SU-DHL-6 (cell line): ENCODE results near the gene NHS.

Experiments
- EZH2phosphoT487 ChIP-seq: fragments of 200-600 bp; sonication (generic), shearing (Covaris generic); conservative IDR thresholded peaks from 2 replicates; pipeline ENCODE4 v1.6.1; 2018; ENCODE audit warnings: mild to moderate bottlenecking, antibody characterized with exemption, low read length, moderate library complexity, mixed read lengths
- TF ChIP-seq, protein P1 (sequence below): fragments of 200-600 bp; sonication (generic); IDR thresholded peaks from one replicate; pipeline ENCODE4 v1.5.1; 2017; ENCODE audit warnings: antibody characterized with exemption, mild to moderate bottlenecking, low read length, moderate library complexity; ENCODE audit not compliant: insufficient read depth, poor library complexity, severe bottlenecking

DNA sequence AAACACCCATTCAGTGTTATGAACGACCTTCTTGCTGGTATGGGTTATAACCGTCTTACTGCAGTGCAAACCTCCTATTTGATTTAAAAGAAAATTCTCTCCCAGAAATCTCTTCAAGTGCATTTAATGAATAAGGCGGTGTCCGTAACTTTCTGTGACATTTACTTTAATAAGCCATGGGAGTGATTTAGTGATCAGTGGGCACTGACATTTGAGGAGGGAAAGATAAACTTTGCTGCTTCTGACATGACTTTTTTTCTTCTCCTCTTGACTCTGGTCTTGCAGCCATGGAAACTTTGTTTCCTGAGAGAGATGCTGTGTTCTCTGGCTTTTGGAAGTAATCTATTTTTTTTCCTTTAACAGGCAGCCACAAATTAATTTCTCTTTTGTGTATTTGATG is 106.1 kb downstream of the NHS start:
- TF ChIP-seq, protein P1, sequence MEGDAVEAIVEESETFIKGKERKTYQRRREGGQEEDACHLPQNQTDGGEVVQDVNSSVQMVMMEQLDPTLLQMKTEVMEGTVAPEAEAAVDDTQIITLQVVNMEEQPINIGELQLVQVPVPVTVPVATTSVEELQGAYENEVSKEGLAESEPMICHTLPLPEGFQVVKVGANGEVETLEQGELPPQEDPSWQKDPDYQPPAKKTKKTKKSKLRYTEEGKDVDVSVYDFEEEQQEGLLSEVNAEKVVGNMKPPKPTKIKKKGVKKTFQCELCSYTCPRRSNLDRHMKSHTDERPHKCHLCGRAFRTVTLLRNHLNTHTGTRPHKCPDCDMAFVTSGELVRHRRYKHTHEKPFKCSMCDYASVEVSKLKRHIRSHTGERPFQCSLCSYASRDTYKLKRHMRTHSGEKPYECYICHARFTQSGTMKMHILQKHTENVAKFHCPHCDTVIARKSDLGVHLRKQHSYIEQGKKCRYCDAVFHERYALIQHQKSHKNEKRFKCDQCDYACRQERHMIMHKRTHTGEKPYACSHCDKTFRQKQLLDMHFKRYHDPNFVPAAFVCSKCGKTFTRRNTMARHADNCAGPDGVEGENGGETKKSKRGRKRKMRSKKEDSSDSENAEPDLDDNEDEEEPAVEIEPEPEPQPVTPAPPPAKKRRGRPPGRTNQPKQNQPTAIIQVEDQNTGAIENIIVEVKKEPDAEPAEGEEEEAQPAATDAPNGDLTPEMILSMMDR: no peak
- TF ChIP-seq EZH2phosphoT487: no peak
